Femur (tissue), 1 donor: ENCODE results near the gene ABT1.
A peak's percentile ranks its signal among the peaks of the same experiment; 100 is the strongest.
"Not testable (repeated sequence)": the region's sequence is repeated elsewhere in the genome, so short reads cannot be mapped to it uniquely, and the experiment has no call there.

Experiments
- DNase-seq: peaks from one replicate; pipeline ENCODE4 v3.0.0-alpha.2; 2017

The ABT1 gene

DNA sequence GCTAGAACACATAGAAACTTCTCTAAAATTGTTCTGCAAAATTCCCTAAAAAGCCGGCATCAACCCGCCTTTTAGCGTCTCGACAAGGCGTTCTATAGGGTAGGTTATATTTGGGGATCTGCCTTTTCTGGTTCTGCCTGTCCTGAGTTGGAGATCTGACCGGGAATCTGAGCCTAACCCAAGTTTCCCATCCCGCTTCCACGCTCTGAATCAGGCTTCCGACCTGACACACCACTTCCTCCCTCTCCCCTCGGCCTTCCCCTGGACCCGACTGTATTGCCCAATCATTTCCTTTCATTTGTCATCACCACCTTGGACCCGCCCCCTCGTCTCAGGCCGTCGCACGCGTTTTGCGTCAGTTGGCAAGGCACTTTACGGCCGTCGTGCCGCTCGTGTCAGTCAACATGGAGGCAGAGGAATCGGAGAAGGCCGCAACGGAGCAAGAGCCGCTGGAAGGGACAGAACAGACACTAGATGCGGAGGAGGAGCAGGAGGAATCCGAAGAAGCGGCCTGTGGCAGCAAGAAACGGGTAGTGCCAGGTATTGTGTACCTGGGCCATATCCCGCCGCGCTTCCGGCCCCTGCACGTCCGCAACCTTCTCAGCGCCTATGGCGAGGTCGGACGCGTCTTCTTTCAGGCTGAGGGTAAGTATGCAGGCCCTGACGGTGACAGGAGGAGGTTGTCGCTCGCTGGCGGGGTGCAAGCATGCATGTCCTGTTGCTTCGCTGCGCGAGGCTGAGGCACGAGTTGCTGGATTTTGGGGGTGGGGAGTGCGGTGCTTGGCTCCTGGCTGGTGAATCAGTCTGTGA, at the start of gene ABT1:
Gene ABT1 (plus strand): TSS at position 375 of the 810 bp plus-strand sequence. CDS start 30 bp downstream, at position 405.
- peak; percentile 99 for DNase-seq

DNA sequence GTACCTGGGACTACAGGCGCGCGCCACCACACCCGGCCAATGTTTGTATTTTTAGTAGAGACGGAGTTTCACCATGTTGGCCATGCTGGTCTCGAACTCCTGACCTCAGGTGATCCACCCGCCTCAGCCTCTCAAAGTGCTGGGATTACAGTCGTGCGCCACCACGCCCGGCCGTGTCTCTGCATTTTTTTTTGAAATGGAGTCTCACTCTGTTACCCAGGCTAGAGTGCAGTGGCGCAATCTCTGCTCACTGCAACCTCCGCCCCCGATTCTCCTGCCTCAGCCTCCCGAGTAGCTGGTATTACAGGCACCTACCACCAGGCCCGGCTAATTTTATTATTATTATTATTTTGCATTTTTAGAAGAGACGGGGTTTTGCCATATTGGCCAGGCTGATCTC, 49.4 kb upstream of the ABT1 start:
- DNase-seq: not testable (repeated sequence)

DNA sequence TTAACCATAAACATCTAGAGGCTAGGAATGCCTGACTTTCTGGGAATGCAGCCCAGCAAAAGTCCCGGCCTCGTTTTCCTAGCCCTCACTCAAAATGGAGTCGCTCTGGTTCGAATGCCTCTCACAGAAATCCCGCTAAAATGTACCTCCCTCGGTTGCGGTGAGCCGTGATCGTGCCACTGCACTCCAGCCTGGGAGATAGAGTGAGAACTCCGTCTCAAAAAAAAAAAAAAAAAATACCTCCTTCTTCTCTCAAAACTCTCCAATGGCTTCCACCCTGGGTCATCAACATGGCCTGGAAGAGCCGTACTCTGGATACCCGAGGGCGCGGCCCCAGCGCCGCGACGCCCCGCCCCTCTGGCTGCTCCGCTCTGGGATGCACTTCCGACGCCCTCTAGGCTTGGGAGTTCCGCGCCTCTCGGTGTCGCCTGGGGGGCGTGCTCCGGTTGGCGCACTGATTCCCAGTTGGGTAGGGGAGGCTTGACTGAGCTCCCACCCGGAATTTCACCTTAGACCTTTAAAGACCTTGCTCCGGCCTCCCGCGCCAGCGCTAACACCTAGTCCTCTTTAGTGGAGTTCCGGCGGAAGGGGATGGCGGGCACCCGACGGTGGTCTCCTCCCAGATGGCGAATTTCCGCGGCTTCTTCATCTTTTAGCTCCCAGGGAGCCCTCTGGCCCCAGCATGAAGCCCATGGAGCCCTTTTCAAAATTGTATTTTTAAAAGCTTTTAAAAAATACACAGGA, 46.3 kb upstream of the ABT1 start:
- DNase-seq: peak; percentile 80

DNA sequence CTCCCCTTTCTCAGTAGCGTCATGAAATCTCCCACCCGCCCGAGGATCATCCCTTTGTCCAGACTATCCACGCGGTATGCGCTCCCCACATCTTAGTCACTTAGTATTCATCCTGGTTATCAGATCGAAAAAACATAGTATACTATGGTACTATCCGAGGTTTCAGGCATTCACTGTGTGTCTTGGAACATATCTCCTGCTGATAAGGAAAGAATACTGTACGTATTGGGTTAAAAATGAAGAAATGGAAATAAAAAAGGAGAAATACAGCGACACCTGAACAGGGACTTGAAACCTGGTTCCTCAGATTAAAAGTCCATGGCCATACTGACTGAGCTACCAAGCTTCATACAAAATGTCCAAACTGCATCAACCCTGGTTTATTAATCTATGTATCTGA, 44.5 kb upstream of the ABT1 start:
- no peak for DNase-seq

DNA sequence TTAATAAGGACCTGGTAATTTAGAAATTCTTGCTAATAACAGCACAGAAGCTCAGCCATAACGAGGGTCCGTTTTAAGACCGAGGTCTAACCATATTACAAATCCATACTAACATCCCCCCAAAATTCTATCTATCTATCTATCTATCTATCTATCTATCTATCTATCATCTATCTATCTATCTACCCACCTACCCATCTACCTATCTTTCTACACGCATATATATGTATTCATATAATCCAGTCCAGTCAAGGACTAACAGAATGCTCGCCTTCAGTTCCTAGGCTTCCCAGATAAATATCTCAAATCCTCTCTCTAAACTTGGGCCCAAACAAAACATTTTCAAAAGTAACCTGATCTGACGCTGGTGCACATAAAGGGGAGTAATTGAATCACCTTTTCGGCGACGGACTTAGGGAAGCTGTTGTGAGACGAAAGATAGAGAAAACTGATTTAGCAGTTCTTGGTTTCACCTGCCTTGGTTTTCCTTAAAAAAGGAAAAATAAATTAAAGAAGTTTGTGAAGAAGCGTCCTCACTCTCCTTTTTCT, 44.0 kb upstream of the ABT1 start:
- DNase-seq: no peak

DNA sequence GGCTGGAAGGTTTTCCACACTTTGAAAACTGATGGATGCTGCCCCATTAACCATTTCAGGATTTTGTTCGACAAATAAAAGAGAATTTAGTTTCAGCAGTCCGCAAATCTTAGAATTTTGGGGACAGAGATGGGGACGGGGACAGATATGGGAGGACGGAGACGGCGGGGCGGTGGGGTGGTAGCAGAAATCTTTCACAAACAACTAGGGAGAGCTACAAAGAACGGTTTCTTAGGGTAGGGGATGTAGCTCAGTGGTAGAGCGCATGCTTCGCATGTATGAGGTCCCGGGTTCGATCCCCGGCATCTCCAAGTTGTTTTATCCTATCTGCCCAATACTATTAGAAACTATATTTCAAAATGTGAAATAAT, 43.5 kb upstream of the ABT1 start:
- DNase-seq: peak; percentile 85

DNA sequence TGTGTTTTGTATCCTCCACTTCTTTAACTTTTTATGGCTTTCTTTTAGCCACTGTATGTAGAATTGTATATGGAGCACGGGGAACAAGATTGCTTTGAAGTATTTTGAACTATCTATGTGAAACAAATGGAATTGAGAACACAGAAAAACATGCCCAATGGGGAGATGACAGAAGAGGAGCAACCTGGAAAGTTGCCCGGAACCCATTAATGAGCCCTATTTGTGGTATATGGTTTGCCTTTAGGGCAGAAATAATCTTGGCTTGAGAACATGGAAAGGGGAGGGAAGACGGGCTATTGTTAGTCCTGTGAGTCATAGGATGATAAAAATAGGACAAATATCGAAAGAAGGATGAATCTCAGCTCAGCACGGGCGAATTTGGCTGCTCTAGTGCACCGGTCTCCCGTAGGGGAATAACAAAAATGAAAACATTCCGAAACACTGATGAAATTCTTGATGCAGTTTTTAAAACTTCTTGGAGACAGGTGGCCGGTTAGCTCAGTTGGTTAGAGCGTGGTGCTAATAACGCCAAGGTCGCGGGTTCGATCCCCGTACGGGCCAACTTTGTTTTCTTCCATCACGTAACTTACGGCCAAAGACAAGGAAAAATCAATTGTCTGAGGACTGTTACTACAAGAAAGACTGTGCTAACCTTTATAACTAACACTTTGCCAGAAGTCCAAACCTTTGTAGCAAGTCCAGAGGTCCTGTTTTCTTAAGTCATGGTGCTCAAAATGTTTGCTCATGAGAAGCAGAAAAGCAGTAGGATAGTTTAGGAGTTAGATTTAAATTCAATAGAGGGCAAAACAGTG, 42.9 kb upstream of the ABT1 start:
- DNase-seq: peak; percentile 90

DNA sequence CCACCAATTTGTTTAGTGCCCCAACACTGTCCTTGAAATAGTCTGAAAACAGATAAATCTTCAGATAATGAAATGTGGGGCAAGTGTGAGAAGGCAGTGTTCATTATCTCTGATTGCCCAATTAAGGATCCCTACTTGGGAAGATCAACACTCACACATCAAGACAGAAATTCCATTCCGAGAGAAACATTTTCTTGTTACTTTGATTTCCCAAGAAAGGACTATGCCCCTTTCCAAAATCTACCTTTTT, 42.4 kb upstream of the ABT1 start:
- DNase-seq: no peak

DNA sequence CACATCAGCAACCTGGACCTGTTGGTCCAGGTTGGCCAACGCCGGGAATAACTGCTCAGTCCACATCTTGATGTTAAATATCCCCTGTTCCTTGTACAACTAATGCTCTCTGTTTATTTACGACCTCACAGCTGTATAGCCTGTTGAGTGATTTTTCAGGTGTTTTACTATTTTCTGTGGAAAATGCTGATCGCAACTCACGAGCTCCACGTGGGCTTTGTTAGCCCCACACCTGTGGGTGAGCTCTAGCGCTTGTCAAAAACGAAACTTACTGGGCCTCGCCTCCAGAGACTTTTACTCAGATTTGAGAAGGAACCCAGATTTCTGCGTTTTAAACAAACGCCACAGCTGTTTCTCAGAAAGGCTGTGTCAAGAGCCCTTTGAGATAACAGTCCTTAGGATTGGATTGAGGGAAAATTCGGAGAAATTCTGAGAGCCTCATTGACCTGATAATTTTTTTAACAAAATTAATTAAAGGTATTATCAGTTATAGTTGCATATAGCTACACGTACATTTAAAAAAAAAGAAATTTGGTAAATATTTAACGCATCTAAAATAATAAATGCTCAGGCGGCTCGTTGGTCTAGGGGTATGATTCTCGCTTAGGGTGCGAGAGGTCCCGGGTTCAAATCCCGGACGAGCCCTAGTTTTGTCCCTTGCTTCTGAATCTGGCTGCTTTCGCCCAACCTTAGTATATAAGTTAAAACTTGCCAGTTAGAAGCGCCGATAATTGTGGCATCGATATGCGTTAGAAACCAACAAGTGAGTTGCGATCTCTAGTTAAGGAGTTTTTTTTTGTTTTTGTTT, 41.9 kb upstream of the ABT1 start:
- peak; percentile 55 for DNase-seq

DNA sequence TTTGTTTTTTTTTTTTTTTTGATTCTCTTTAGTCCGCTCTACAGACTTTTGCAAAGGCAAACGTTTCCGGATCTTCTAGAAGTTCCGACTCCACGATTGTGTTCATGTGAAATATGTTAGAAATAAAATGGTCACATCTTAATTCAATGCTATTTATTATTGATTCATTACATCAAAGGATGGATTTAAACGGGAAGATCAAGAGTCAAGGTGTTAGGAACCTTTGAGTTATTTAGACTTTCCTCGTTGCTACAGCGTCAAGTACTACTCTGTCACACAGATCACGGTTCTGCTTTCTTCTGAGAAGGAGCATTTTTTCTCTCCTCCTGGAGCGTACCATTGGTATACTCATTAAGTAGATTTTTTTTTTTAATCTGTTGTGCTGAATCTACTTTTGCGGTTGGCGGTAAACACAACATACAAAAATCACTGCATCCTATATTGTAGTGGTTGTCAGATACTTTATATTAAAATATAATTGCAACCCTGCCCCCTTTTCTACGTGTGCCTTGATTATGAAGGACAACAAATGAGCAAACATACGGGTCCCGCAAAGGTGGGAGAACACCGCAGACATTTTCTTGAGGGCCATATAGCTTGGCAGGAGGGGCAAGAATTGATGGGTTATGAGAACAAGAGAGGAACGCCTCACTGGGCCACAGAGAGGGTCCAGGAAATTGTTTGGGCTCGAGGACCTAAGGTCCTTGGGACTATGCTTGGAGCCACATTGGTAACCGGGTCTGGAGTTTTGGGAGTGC, 41.1 kb upstream of the ABT1 start:
- no peak for DNase-seq

DNA sequence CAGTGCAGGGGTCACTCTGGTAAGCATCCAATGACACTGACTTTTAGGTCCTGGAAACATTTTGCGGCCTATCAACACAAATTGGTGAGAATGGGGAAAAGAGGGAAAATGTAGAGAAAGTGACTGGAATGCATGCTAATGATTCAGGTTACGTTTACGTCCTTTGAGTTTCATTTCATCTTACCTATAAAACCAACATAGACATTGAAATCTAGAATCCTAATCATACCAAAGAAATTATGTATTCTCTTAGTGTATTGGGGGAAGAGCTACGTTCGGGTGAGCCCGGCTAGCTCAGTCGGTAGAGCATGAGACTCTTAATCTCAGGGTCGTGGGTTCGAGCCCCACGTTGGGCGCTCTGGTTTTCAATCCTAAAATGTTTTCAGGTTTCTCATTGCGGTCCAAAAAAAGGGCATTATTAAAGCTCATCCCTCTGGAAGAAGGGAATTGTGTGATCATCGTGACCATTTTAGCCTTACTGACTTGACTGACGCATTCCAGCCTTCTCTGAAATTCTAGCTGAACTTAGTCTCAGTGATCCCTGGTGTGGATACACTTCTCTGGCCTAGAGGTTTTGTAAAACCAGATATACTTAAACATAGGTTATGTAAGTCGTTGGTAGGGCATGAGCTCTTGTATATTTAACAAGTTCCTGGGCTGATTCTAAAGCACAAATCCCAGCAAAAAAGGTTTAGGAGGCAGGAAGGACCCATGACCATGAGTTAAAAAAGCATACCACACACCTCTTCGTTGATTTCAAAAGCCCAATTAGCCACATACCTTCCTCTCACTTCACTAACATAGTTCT, 40.3 kb upstream of the ABT1 start:
- peak; percentile 81 for DNase-seq

DNA sequence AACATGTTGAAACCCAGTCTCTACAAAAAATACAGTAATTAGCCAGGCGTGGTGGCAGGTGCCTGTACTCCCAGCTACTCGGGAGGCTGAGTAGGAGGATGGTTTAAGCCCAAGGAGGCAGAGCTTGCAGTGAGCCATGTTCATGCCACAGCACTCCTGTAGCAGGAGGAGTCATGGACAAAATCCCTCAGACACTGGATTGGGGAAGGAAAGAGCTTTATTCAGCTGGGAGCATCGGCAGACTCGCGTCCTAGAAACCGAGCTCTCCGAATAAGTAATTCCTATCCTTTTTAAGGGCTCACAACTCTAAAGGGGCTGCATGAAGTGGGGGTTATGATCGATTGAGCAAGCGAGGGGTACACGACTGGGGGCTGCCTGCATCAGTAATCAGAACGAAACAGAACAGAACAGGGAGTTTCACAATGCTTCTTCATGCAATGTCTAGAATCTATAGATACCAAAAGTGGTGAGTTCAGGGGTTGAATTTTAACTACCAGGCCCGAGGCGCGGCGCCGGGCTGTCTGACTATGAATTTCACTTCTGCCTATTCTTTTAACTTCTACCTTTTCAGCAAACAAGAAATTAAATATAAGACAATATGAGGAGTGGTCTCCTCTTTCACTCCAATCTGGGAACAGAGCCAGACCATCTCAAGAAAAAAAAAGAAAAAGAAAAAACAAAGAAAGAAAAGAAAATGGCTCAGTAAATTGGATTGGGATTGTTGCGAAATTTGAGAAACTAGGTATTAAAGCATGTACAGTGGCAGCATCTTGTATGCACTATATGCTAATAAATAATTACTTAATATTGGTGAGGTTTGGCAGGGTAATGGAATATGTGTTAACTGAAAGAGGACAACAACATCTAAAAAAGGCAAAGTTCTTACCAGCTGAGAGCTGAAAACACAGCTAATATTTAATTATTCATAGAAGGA, 35.0 kb upstream of the ABT1 start:
- no peak for DNase-seq

DNA sequence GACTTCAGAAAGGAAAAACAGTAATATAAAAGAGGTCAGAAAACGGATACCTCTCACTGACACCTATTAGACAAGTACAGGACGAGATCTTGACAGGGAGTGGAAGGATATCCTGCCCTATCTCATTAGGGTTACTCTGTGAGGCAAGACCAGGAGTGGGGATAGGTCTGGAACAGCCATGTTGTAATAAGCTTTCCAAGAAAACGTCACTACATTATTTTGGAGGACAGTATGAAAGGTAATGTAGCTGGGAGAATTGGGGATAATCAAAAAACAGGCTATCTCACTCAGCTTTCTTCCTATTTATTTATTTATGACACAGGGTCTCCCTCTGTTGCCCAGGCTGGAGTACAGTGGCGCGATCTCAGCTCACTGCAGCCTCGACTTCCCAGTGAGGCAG, 33.3 kb upstream of the ABT1 start:
- DNase-seq: no peak

DNA sequence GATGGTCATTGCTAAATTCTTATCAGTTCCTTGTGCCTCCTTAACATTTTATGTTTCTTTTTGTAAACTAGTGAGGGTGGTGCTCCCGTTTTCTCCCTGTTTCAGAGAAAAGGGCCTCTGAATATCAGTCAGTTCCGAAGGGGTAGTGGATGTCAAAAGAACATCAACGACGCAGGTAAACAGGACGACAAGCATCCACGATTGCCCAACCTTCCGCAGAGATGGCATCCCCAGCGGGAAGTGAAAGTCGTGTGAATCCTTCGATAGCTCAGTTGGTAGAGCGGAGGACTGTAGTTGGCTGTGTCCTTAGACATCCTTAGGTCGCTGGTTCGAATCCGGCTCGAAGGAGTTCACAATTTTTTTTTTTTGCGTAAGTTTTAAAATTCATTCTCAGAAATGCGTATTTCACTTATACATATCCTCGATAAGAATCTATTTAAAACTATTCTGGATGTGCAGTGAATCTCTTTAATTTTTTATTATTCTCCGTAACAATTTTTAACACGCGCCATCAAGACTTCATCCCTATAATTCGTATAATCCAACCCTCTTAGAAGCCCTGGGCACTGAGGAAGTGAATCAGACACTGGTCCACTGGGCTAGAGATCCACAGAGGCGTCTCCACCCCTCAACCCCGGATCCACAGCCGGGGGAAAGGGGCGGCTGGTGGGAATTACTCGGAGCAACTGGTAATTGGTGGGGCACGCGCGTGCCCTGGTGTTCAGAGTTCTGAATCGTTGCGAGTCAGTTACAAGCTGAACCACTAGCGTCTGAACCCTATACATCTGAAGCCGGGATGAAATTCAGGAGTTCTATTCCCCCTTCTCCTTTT, 27.9 kb upstream of the ABT1 start:
- peak; percentile 97 for DNase-seq

DNA sequence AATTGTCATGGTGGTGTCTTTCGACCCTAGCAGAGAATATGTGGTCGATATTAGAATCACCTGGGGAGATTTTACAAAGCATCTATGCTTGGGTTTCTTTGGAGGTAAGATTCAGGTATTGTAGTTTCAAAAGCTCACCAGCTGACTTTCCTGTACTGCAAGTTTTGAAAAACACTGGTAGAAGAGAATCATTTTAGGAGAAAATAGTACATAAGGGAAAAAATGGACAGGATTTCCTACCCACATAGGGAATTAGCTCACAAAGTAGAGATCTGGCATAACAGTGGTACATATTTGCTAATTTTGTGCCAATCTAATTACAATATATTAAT, 27.4 kb upstream of the ABT1 start:
- DNase-seq: no peak

DNA sequence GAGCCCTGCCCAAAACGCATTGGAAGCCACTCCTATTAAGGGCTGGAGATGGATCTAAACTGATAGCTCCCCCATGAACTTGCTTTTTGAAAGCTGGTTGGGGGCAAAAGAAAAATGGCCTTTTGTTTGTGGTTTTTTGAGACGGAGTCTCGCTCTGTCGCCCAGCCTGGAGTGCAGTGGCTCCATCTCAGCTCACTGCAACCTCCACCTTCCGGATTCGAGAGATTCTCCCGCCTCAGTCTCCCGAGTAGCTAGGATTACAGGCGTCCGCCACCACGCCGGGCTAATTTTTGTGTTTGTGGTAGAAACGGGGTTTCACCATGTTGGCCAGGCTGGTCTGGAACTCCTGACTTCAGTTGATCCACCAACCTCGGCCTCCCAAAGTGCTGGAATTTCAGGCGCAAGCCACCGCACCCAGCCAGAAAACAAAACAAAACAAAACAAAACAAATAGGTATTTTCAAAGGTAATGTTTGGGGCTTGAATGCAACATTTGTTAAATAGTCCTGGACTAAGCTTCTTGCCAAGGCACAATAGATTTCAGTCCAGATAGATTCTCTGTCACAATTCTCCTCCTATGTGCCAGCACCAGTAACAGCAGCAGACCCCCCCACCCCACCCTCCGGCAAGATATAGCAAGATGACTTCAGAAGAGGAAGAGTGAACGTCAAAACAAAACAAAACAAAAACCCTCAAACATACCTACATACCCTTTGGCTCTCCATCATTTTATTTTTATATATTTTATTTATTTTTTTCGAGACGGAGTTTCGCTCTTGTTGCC, 26.5 kb upstream of the ABT1 start:
- no peak for DNase-seq

DNA sequence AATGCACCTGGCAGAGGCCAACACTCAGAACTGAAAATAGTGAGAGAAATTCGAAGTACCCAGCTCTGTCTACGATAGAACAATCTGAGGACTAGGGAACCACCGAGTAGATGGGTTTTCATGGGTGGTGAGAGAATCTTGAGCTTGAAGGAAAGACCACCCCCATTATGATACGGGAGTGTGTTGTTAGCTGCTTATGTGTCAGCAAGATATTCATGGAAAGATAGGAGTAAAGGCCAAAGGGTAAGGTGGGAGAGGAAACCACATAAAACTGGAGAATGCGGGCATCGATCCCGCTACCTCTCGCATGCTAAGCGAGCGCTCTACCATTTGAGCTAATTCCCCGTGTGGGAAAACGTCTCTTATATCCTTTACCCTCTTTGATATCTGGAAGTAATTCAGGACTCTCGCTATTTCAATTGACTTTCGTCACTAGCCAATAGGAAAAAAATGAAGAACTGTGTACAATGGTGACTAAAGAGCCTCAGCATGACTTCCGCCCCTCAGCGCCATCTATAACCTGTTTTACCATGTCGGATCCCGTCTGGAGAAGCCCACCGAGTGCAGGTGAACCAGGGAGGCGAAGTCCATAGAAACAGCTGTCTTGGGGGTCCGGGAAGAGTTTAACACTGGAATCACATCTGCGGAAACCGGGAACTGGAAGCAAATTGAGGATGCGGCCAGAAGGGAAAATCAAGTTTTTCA, 25.0 kb upstream of the ABT1 start:
- peak; percentile 69 for DNase-seq
